Measurements from ENCODE around the gene CCDC6.

- no peak for TF ChIP-seq CTCF (IDR thresholded peaks at IDR 0.05)
- TF ChIP-seq POLR2A (IDR thresholded peaks at IDR 0.05): no peak
- no peak for TF ChIP-seq POLR2AphosphoS5 (IDR thresholded peaks at IDR 0.05)
- no peak for TF ChIP-seq EP300 (IDR thresholded peaks at IDR 0.05)
These were observed 113.5 kb downstream of the CCDC6 start for GRCh38 chr10:59792812-59793211.
